NCI-H345 (cell line): ENCODE results near the gene DAB2IP.

Experiments used
- DNase-seq: peaks from one replicate; lab custom pipeline; 2025; lab: John Stamatoyannopoulos, UW

DAB2IP gene

GRCh38 chr9:121663591-121663990, 12.2 kb downstream of the DAB2IP start:
- DNase-seq = no peak

- DNase-seq = no peak
Observed at GRCh38 chr9:121666294-121666693, 14.9 kb downstream of the DAB2IP start.

- no peak for DNase-seq
Observed at GRCh38 chr9:121667214-121667613, 15.8 kb downstream of the DAB2IP start.

GRCh38 chr9:121667890-121668289, 16.5 kb downstream of the DAB2IP start:
- DNase-seq = no peak

GRCh38 chr9:121670431-121670830, 19.0 kb downstream of the DAB2IP start:
- no peak for DNase-seq

- DNase-seq = no peak
Observed at GRCh38 chr9:121671612-121672155, 20.2 kb downstream of the DAB2IP start.

- no peak for DNase-seq
Observed at GRCh38 chr9:121672213-121672612, 20.8 kb downstream of the DAB2IP start.

- no peak for DNase-seq
Observed at GRCh38 chr9:121672986-121673385, 21.6 kb downstream of the DAB2IP start.

- DNase-seq = no peak
Observed at GRCh38 chr9:121673576-121673975, 22.1 kb downstream of the DAB2IP start.

GRCh38 chr9:121674017-121674416, 22.6 kb downstream of the DAB2IP start:
- DNase-seq = no peak

GRCh38 chr9:121674952-121675351, 23.5 kb downstream of the DAB2IP start:
- DNase-seq = no peak

GRCh38 chr9:121675381-121675780, 23.9 kb downstream of the DAB2IP start:
- no peak for DNase-seq

GRCh38 chr9:121675969-121676822, 24.8 kb downstream of the DAB2IP start:
- DNase-seq = no peak

GRCh38 chr9:121676926-121677325, 25.5 kb downstream of the DAB2IP start:
- no peak for DNase-seq

GRCh38 chr9:121678501-121679022, 27.1 kb downstream of the DAB2IP start:
- no peak for DNase-seq

- DNase-seq = no peak
Observed at GRCh38 chr9:121679901-121680635, 28.6 kb downstream of the DAB2IP start.

GRCh38 chr9:121681404-121681803, 30.0 kb downstream of the DAB2IP start:
- no peak for DNase-seq

GRCh38 chr9:121682201-121682600, 30.8 kb downstream of the DAB2IP start:
- DNase-seq = no peak

- no peak for DNase-seq
Observed at GRCh38 chr9:121682926-121683515, 31.6 kb downstream of the DAB2IP start.

GRCh38 chr9:121683652-121684051, 32.2 kb downstream of the DAB2IP start:
- DNase-seq = no peak

- peak; percentile 15 for DNase-seq
Observed at GRCh38 chr9:121684381-121685145, 33.1 kb downstream of the DAB2IP start.
